DMS53 treated with DMSO at 0.1 percent for 48 hours (cell line): ENCODE data around the gene UMODL1.

ENCODE experiments used
- DNase-seq: peaks from one replicate; lab custom pipeline; 2025; ENCODE audit not compliant: unreplicated experiment; lab: John Stamatoyannopoulos, UW

Gene UMODL1

DNA sequence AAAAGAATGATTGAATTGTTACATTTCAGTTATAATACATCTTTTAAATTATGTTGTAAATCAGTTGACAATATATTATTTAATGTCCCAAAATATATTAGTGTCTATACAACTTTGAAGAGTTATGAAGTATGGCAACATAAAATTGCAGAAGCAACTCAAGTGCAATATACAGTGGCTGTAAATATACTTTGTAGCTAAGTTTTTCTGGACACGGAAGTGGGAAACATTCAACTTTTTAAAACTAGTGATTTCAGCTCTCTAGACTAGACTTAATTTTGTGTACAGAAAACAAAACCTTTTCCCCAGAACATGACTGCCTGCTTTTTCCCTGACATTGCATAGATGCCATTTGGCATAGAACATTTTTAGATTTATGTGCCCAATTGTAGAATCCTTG lies 118.3 kb downstream of the UMODL1 start:
- no peak for DNase-seq

DNA sequence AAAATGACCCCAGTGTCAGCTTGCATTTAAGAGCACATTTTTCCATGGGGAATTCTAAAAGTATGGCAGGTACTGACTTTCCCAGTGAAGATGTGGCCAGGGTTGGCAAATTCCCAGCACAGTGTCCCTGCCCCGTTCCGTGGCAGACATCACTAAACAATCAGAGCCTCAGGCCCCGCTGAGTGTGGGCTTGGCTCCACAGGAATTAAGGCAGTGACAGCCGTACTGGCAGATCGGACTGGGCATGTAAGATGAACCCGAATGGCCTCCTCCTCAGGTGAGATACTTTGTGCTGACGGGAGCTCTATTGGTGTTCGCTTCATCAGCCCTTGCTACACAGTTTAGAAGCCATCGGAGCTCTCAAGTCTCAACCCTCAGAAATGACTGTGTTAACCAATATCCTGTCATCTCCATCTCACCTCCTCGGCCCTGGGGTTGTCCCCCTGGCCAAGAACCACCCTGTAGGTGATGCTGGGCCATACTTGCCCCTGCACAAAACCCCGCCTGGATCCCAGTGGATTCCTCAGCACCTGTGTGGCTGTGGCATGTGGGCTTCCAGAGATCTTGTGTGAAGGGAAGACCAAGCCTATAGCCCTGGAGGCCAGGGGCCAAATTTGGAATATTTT lies 118.9 kb downstream of the UMODL1 start:
- no peak for DNase-seq

DNA sequence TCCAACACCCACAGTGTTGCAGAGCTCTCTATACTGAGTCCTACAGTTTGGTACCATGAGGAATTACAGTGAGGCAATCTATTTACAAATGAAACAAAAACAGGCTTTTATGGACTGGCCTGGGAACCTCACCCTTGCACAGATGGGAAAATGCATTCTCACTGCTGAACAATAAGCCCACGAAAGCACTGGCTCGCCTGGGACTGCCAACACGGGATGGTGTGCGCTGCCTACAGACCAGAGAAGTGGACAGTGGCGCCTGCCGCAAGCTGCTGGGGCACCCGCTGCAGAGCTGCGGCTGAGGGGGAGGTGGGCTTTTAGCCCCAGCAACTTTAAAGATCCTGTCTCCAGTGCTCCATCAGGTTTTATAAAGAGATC lies 119.4 kb downstream of the UMODL1 start:
- no peak for DNase-seq

DNA sequence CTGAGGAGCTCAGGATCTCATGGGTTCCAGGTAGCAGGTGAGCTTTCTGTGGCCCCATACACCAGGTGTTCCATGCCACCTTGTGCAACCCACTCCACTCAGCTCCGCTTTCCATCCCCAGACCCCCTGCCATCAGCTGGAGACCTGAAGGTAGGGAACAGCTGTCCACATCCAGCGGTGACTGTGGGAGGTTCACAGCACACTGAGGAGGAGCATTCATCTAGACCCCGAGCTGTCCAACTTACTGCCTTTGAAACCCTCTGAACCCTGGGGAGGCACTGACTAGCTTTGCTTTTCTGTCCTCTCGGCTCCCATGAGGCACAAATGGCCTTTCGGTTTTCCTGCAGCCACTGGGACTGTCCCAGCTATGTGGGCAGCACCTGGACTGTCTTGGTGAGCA lies 119.9 kb downstream of the UMODL1 start:
- no peak for DNase-seq

DNA sequence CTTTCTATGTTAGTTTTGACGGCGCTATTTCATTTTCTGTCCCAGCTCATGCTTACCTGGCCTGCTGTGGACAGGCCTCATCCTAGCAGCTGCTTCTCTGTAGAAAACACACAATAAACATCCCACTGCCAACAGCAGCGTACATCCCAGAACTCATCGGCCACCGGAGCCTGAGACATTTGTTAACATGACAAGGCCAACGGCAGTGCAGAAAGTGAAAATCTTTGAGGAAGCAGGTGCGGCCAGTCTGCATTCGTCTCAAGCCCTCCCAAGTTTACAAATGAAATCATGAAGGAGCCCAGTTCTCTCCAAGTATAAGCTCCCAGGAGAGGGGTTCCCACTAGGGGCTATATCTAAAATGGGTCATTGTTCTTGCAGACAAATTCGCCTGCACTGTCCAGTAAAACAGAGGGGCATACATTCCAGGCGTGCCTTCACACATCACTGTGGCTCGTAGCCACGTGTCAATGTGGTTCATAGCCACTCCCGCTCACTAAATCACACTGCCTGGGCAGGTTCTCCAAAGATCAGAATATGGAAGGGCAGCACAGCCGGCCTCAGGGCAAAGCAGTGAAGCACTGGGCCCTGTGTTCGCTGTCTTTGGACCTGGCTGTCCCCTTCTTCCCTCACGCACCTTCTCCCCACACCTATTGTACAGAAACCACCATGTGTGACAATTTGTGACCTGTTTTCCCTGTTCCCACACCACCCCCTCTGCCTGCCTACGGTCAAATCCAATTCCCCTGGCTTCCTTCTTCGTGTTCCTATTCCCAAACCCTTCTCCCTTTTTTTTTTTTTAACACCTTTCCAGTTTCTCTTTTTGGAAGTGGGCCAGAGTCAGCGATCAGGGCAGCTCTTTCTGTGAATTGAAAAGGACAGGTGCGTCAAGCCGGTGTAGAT lies 120.8 kb downstream of the UMODL1 start:
- no peak for DNase-seq
